Kidney (tissue), 14 donors: ENCODE measurements around the gene ADAM8. TPM values are rescaled to one million over a fixed set of nuclear protein-coding genes. Genes with fewer than 3 reads are reported as not detected.

Source experiments
- DNase-seq, 5 donors: peaks; one replicate each; pipeline ENCODE4 v3.0.0-alpha.2; 2013 to 2020
- FAIRE-seq: peaks from 2 replicates; lab custom pipeline; 2012; peaks lifted over from hg19 to GRCh38; lab: Jason Lieb, UNC
- H3K27ac ChIP-seq, 2 donors: one replicate each; pipeline ENCODE4 v1.7.0; 2013; ENCODE audit warnings: low read depth in 2 of 2, low read length in 2 of 2, inconsistent platforms in 1 of 2
- H3K27me3 ChIP-seq: one replicate; pipeline ENCODE4 v1.7.1; 2013; ENCODE audit warnings: low read length, inconsistent platforms; ENCODE audit not compliant: control insufficient read depth, insufficient read depth
- H3K36me3 ChIP-seq, 3 donors: one replicate each; pipeline versions ENCODE4 v1.7.0 to v1.7.1; 2013; ENCODE audit warnings: low read length in 3 of 3, control low read depth in 1 of 3, inconsistent platforms in 1 of 3; ENCODE audit not compliant: insufficient read depth in 3 of 3, control insufficient read depth in 2 of 3
- H3K4me1 ChIP-seq, 3 donors: one replicate each; pipeline versions ENCODE4 v1.7.0 to v1.7.1; 2013; ENCODE audit warnings: low read length in 3 of 3, inconsistent platforms in 1 of 3, low read depth in 1 of 3; ENCODE audit not compliant: control insufficient read depth in 2 of 3, insufficient read depth in 2 of 3
- H3K4me3 ChIP-seq, 3 donors: one replicate each; pipeline versions ENCODE4 v1.7.0 to v1.8.1; 2013; ENCODE audit warnings: low read length in 3 of 3, control low read depth in 1 of 3, inconsistent platforms in 1 of 3
- H3K9ac ChIP-seq, 3 donors: one replicate each; pipeline versions ENCODE4 v1.7.0 to v1.7.1; 2013; ENCODE audit warnings: low read length in 3 of 3, control low read depth in 1 of 3, inconsistent platforms in 1 of 3
- H3K9me3 ChIP-seq, 3 donors: one replicate each; pipeline versions ENCODE4 v1.7.0 to v1.7.1; 2013; ENCODE audit warnings: low read length in 3 of 3, control low read depth in 1 of 3, inconsistent platforms in 1 of 3; ENCODE audit not compliant: control insufficient read depth in 2 of 3, insufficient read depth in 1 of 3
- intact Hi-C: fragments of 100-400 bp; cut with DNase I; formaldehyde crosslinking; loops from one replicate; pipeline ENCODE4 v1.11.1; 2022
- polyA plus RNA-seq: library from polyadenylated mRNA; stranded (reverse); fragments of 350-450 nt; fragmentation: Illumina TruSeq; extraction: RNeasy Lipid Tissue Mini Kit (QIAGEN cat#74804); gene quantifications from one replicate; pipeline ENCODE4 v1.2.3, GENCODE V29; 2014; ENCODE audit warnings: low read depth, low replicate concordance; ENCODE audit not compliant: insufficient read depth
- total RNA-seq: library from RNA; stranded (reverse); fragmentation: NEBNext Ultra II Directional; extraction: Animal tissue kit (Norgen Biotek cat#: 25700); gene quantifications from one replicate; pipeline ENCODE4 v1.2.1, GENCODE V29; 2021
- TF ChIP-seq, protein P1 (sequence below): IDR thresholded peaks from 3 replicates; pipeline ENCODE4 v1.5.1; 2012; ENCODE audit warnings: mild to moderate bottlenecking, moderate library complexity, borderline replicate concordance; ENCODE audit not compliant: insufficient read depth; ENCODE audit errors: extremely low read depth
- donor health status: control.
- donor health status: control.
- donor health status: control.
- donor health status: control.
- donor health status: control.
- donor health status: DM: yes; HTN: yes; CAD: no.
- donor health status: Normal renal cell carcinoma (clear cell type).

The ADAM8 gene
- total and polyA plus RNA-seq, 2 donors from 2014 or later = 3.4 to 16.6 TPM

DNA sequence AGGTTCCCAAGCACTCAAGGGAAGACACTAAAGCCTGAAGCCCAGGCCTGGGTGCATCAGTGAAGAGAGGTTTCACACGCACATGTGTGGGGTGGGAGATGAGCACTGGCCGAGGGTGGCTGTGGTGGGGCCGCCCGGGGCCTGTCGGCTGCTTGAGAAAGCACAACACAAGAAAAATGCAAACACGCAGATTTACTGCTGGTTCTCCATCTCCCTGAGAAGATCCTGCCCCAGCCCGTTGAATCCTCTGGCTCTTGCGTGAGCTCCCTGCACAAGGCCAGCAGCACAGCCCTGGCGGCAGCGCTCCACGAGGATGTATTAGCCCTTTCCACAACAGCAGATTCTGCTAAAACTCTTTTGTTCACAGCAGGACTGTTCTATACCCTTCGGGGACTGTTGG is 38.2 kb upstream of the ADAM8 start:
- Histone ChIP-seq H3K27me3 (peaks cover 6% of the 10 kb centered on the region), H3K9me3 (no peaks in the 10 kb centered on the region), H3K4me1 (peaks cover 0 to 2% (median 0%) of the 10 kb centered on the region in 3 donors), H3K36me3 (peaks cover 0 to 16% (median 2%) of the 10 kb centered on the region in 3 donors), H3K4me3 (no peak overlapping the region), H3K9ac (no peak overlapping the region), H3K27ac (no peak overlapping the region)
- intact Hi-C loops = no loop called here
- DNase-seq (peak in 1 of 5 donors; percentile 54), FAIRE-seq (no peak)
- TF ChIP-seq, protein P1, sequence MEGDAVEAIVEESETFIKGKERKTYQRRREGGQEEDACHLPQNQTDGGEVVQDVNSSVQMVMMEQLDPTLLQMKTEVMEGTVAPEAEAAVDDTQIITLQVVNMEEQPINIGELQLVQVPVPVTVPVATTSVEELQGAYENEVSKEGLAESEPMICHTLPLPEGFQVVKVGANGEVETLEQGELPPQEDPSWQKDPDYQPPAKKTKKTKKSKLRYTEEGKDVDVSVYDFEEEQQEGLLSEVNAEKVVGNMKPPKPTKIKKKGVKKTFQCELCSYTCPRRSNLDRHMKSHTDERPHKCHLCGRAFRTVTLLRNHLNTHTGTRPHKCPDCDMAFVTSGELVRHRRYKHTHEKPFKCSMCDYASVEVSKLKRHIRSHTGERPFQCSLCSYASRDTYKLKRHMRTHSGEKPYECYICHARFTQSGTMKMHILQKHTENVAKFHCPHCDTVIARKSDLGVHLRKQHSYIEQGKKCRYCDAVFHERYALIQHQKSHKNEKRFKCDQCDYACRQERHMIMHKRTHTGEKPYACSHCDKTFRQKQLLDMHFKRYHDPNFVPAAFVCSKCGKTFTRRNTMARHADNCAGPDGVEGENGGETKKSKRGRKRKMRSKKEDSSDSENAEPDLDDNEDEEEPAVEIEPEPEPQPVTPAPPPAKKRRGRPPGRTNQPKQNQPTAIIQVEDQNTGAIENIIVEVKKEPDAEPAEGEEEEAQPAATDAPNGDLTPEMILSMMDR = no peak

DNA sequence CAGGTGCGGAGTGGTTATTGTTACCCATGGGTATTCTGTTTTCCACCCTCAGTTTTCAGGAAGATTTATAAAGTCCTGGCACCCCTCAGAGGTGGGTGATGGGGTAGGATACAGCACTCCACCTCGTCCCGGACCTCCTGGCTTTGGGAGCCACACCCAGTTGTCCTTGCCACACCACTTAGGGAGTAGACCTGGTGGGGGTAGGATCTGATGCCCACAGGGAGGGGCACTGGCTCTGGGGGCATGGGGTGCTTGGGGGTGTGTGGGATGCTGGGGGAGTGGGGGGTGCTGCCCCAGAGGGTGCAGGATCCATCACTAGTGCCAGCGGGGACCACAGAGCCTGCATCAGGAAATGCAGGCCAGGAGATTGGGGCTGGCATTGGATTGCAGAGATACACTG is 36.5 kb upstream of the ADAM8 start:
- H3K9me3 ChIP-seq = no peaks in the 10 kb centered on the region
- DNase-seq (peak in 1 of 5 donors; percentile 45), FAIRE-seq (no peak)
- peaks cover 0 to 16% (median 2%) of the 10 kb centered on the region in 3 donors for H3K36me3 ChIP-seq
- TF ChIP-seq, protein P1 = no peak
- H3K27me3 ChIP-seq = no peaks in the 10 kb centered on the region
- intact Hi-C loops = no loop called here
- H3K4me1 ChIP-seq = peaks cover 0 to 5% (median 0%) of the 10 kb centered on the region in 3 donors
- H3K4me3 ChIP-seq = no peak overlapping the region
- H3K27ac ChIP-seq = no peak overlapping the region
- no peak overlapping the region for H3K9ac ChIP-seq

DNA sequence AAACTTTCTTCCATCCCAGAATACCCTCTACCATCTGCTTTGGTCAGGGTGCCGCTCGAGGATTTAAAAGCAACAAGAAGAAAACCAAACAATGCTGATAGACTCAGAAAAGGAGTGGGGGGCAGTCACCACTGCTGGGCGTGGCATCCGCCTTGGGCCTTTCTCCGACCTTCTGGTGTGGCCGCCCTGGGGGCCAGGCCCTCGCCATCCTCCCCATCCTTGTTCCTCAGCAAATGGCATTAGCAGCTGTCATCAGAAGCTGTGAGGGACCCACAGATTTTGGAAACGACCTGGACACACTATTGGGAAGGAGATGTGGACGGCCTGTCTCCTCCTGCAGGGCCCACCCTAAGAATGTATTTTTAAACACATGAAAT is 36.1 kb upstream of the ADAM8 start:
- DNase-seq (peak in 1 of 5 donors; percentile 59), FAIRE-seq (no peak)
- no peak overlapping the region for H3K9ac ChIP-seq
- no peak overlapping the region for H3K4me3 ChIP-seq
- no peaks in the 10 kb centered on the region for H3K27me3 ChIP-seq
- peaks cover 0 to 16% (median 2%) of the 10 kb centered on the region in 3 donors for H3K36me3 ChIP-seq
- intact Hi-C loops = no loop called here
- H3K9me3 ChIP-seq = no peaks in the 10 kb centered on the region
- no peak overlapping the region for H3K27ac ChIP-seq
- TF ChIP-seq, protein P1 = no peak
- peaks cover 0 to 9% (median under 1%) of the 10 kb centered on the region in 3 donors for H3K4me1 ChIP-seq
